Lower lobe of right lung (tissue), 2 donors: ENCODE data around the gene COL8A1. TPM values are rescaled to one million over a fixed set of nuclear protein-coding genes. Genes with fewer than 3 reads are reported as not detected.

Source experiments
- ATAC-seq, 2 donors: fragments of 200-7000 bp; cut with Tn5 transposase; one replicate each; pipeline ENCODE4 v1.9.1; 2020 to 2022; ENCODE audit warnings: mild to moderate bottlenecking in 2 of 2, moderate library complexity in 2 of 2
- DNase-seq: peaks from one replicate; pipeline ENCODE4 v3.0.0-alpha.2; 2020
- H3K27ac ChIP-seq: fragments of 200-600 bp; one replicate; pipeline ENCODE4 v1.8.0; 2022
- H3K27me3 ChIP-seq: fragments of 200-600 bp; one replicate; pipeline ENCODE4 v1.8.0; 2022; ENCODE audit warnings: low read depth
- H3K36me3 ChIP-seq: fragments of 200-600 bp; one replicate; pipeline ENCODE4 v1.8.0; 2022; ENCODE audit warnings: mild to moderate bottlenecking
- H3K4me1 ChIP-seq: fragments of 200-600 bp; one replicate; pipeline ENCODE4 v1.8.0; 2022
- H3K4me3 ChIP-seq: fragments of 200-600 bp; one replicate; pipeline ENCODE4 v1.8.0; 2022; ENCODE audit warnings: mild to moderate bottlenecking
- H3K9me3 ChIP-seq: fragments of 200-600 bp; one replicate; pipeline ENCODE4 v1.8.0; 2022
- CTCF ChIP-seq: fragments of 200-600 bp; IDR thresholded peaks from one replicate; pipeline ENCODE4 v1.8.0; 2022; ENCODE audit warnings: antibody characterized with exemption, mild to moderate bottlenecking
- intact Hi-C: fragments of 100-400 bp; cut with DNase I; formaldehyde crosslinking; loops from one replicate; pipeline ENCODE4 v1.11.0; 2022
- total RNA-seq: library from RNA; stranded (reverse); fragmentation: NEBNext Ultra II Directional; extraction: Animal tissue kit (Norgen Biotek cat#: 25700); gene quantifications from one replicate; pipeline ENCODE4 v1.2.1, GENCODE V29; 2021
- donor health status: DM: no; HTN: yes; CAD: no; lungs with severe emphysema.

COL8A1 gene
- total RNA-seq, 1 donor from 2014 or later, result 56.1 TPM

- ATAC-seq (no peak), DNase-seq (no peak)
- Histone ChIP-seq H3K36me3 (no peaks in the 10 kb centered on the region), H3K9me3 (no peaks in the 10 kb centered on the region), H3K4me3 (no peak overlapping the region), H3K4me1 (no peaks in the 10 kb centered on the region), H3K27ac (no peak overlapping the region), H3K27me3 (no peaks in the 10 kb centered on the region)
- intact Hi-C loops, result no loop called here
- TF ChIP-seq CTCF, result no peak
Observed at GRCh38 chr3:99662838-99663570, 24.6 kb downstream of the COL8A1 start.

- no peaks in the 10 kb centered on the region for H3K36me3 ChIP-seq
- H3K4me3 ChIP-seq, result no peak overlapping the region
- H3K9me3 ChIP-seq, result no peaks in the 10 kb centered on the region
- no peak for ATAC-seq
- H3K27me3 ChIP-seq, result no peaks in the 10 kb centered on the region
- no peak overlapping the region for H3K27ac ChIP-seq
- no peaks in the 10 kb centered on the region for H3K4me1 ChIP-seq
- no peak for DNase-seq
- no peak for TF ChIP-seq CTCF
- intact Hi-C loops, result no loop called here
Observed at GRCh38 chr3:99663977-99664376, 25.6 kb downstream of the COL8A1 start.

- Histone ChIP-seq H3K36me3 (no peaks in the 10 kb centered on the region), H3K9me3 (no peaks in the 10 kb centered on the region), H3K27ac (no peak overlapping the region), H3K27me3 (no peaks in the 10 kb centered on the region), H3K4me3 (no peak overlapping the region), H3K4me1 (no peaks in the 10 kb centered on the region)
- DNase-seq, result no peak
- ATAC-seq, result no peak
- TF ChIP-seq CTCF, result no peak
- intact Hi-C loops, result no loop called here
Observed at GRCh38 chr3:99665017-99665416, 26.6 kb downstream of the COL8A1 start.

GRCh38 chr3:99666201-99666600 lies 27.8 kb downstream of the COL8A1 start:
- H3K9me3 ChIP-seq, result no peaks in the 10 kb centered on the region
- no peaks in the 10 kb centered on the region for H3K36me3 ChIP-seq
- no peak for TF ChIP-seq CTCF
- no peaks in the 10 kb centered on the region for H3K27me3 ChIP-seq
- DNase-seq (no peak), ATAC-seq (peak; percentile 23 to 63)
- H3K4me1 ChIP-seq, result no peaks in the 10 kb centered on the region
- intact Hi-C loops, result no loop called here
- H3K4me3 ChIP-seq, result no peak overlapping the region
- no peak overlapping the region for H3K27ac ChIP-seq

GRCh38 chr3:99668044-99668443 lies 29.6 kb downstream of the COL8A1 start:
- no peak for DNase-seq
- no peak for TF ChIP-seq CTCF
- H3K4me1 ChIP-seq, result no peaks in the 10 kb centered on the region
- intact Hi-C loops, result no loop called here
- H3K4me3 ChIP-seq, result no peak overlapping the region
- no peak for ATAC-seq
- H3K27ac ChIP-seq, result no peak overlapping the region
- no peaks in the 10 kb centered on the region for H3K27me3 ChIP-seq
- no peaks in the 10 kb centered on the region for H3K9me3 ChIP-seq
- no peaks in the 10 kb centered on the region for H3K36me3 ChIP-seq
